Smooth muscle cell of the brain vasculature (primary cell): ENCODE data around the gene LRRC32.
A peak's percentile ranks its signal among the peaks of the same experiment; 100 is the strongest.

ENCODE experiments used
- DNase-seq: peaks from one replicate; pipeline ENCODE4 v3.0.0-alpha.2; 2012; ENCODE audit warnings: low read depth, low spot score

The LRRC32 gene

DNA sequence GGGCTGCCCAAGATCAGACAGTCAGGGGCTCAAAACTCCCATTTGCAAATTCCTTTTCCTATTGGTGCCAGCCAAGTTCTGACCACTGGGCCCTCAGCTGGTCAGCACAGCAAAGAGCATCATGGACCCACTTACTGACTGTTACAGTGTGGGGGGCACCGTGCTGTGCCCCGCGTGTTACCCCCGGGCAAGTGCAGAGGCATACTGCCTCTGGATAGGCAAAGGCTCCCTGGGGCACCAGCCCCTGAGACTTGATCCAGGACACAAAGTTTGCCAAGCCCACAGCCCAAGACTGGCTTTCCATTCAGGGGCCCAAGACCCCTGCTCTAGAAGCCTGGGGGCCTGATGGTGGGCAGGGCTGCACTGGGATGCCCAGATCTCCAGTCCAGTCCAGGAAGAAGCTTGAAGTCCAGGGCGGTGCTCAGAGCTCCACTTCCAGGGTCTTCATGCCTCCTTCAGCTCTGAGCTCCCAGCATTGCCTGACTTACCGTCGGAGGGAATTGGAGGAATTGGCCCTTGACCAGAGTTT is 6.6 kb downstream of the LRRC32 start:
- no peak for DNase-seq

DNA sequence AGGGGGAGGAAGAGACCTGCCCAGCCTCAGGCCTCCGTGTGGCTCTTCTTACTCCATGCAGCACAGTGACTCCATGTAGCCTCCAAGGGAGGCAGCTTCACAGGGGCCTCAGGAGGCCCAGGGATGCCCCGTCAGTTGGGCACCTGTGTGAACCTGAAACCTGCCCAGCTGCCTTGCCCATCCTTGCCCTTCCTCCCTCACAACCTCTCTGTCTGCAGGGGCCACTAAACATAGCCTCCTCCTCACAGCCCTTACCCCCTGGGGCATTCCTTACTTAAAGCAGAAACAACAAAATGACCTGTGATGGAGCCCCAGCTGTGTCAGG is 7.1 kb downstream of the LRRC32 start:
- no peak for DNase-seq

DNA sequence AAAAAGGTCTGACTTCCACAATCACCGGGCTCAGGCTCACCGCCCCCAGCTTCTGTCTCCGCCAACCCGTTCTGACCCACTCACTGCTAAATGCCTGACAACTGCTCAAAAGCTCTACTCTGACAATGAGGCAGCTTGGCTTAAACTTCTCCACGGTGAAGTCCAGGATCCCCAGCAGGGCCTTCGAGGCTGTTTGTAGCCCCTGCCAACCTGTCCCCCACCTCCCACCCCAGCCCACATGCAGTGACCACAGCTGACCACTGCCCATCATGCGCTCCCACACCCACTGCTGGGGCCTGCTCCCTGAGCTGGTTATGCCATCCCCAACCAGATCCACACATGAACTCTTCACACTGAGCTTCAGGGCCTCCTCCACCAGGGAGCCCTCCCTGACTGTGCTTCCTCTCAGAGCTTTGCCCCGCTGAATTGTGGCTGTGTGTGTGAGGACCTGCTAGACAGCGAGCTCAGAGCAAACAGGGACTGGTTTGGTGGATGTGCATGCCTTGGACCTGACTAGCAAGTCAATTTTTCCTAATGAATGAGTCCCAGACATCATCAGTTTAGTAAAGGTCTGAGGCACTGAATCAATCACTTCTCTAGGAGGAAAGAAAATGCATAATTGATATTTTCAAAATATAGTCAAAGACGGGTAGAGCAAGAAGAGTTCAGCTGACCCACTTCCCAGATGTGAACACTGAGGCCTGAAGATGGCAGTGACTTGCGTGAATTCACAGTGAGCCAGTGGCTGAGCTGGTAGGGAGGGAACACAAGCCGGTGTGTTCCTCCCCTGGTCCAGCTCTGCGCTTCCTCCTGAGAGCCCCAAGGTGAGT is 7.7 kb downstream of the LRRC32 start:
- no peak for DNase-seq

DNA sequence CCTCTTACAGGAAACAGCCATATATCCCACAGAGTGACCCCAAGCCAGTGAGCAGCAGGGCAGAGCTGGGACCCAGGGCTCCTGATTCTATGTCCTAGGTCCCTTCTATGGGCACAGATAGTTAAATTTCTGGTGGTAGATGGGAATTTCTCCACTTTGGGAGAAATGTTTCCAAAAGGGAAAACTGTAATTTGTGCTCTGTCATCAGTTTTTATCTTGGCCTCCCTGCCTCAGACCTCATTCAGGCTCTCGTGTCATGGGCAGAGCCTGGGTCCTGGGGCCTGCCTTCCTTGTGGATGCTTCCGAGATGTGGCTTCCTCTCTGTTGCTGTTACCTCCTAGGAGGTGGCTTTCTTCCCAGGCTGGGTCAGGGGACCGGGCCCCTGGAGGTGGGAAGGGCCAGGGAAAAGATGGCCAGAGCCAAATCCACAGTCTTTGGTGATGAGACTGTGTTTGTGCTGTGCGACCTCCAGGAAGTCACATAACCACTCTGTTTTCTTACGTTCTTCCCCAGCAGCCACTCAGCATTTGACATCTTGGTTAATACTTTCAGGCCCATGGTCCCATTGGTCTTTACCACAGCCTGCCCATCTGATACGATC is 8.6 kb downstream of the LRRC32 start:
- no peak for DNase-seq

DNA sequence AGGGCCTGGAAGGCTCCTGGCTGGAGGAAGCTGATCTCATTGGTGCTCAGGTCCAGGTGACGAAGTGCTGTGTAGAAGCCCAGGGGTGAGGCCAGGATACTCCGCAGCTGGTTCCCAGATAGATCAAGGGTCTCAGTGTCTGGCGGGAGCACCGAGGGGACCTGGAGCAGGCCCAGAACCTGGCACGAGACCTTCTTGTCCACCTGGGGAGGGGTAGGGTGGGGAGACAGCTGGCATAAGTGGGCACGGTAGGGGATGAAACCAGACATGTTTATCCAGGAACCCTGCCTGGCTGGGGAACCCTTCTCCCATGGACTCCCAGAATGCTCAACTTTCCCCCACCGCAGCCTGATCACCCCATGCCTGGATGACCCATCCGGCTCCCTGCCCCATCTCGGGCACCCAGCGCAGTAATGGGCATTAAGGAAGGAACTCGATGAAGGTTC is 9.2 kb downstream of the LRRC32 start:
- no peak for DNase-seq

DNA sequence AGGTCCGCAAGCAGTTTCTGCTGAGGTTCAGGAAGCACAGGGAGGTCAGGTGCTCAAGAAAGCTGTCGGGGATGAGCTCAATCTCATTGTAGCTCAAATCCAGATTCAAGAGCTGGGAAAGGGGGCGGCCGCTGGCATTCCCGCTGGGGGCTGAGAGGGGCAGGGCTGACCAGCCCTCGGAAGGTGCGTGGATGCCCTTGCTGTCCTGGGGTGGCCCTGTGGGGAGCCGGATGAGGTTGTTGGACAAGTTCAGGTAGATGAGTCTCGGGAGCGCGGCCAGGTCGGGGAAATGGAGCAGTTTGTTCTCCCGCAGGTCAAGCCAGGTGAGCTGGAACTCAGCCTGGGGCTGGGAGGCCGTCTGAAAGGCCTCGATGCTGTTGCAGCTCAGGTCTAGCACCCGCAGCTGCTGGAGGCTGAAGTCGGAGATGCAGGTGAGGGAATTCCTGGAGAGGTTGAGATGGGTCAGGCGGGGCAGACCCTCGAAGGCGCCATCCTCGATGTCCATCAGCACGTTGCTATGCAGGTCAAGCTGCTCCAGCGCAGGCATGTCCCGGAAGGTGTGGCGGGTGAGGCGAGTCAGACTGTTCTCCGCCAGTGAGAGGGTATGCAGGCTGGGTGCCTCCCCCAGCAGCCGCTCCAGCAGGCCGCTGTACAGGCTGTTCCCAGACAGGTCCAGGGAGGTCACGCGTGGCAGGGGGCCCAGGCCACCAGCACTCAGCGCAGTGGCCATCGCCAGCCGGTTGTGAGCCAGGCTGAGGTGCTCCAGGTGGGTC is 9.8 kb downstream of the LRRC32 start:
- no peak for DNase-seq

DNA sequence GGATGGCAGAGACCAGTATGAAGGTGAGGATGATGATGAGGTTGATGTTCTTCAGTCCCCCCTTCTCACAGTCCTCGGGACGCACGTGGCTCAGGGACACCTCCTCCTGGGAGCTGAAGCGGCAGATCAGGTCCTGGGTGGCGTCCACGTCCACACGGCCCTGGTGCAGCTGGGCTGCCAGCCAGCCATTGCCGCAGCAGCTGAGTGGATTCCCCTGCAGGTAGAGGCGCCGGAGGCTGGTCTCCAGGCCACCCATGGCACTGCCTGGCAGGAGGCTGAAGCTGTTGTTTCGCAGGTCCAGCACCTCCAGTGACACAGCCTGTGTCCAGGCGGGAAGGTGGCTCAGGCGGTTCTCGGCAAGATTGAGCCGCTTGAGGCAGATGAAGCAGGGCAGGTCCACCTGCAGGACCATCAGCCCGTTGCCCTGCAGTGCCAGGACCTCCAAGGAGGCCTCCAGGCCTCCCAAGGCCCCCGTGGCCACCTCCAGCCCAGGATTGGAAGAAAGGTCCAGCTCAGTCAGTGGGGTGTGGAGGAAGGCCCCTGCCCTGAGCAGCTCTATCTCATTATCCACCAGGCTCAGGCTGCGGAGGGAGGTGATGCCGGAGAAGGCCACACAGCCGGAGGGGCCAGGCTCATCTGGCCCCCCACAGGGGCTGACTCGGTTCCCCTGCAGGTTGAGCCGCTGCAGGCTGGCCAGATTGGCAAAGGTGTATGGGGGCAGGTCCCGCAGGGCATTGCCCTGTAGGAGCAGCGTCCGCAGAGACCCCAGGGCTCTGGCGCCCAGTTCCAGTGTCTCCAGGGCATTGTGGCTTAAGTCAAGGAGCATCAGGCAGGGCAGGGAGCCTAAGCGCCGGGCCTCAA is 10.6 kb downstream of the LRRC32 start:
- no peak for DNase-seq

DNA sequence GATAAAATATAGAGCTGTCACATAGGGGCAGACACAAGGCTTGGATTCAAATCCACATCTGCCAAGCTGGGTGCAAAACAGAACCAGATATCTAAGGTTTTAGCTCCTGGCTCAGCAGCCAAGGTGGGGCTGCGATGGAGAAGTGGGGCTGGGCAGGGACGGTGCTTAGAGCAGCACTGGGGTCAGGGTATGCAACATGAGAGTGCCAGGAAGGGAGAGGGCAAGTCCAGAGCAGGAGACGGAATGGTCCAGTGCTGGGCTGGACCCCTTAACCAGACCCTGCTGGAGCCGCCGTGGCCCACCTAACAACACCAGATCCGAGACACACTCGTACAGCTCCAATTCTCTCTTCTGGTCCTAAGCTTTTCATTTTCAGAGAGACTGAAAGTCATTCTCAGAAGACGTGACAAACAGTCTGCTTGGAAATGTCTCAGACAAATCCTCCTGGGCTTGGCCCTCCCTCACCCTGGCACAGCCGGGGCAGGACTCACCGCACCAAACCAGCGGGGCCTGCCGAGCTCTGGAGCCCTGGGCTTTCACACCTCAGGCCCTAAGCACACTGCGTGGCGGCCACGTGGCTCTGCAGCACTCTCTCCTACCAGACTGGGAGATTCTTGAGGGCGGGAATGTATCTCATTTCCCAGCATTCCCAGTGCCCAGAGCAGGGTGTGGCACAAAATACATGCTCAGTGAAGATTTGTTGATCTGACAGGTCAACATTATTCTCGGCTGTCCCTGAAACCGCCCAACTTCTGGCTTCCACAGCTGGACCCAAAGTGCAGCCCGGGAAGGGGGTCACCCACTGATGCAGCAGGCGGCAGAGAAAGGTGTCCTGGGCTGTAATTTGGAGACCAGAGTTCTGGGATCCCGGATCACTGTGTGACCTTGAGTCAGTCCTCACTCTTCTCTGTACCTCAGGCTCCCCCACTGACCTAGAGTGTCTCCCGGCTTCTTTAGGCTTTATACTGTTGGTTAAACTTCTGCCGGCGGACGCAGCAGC is 11.6 kb downstream of the LRRC32 start:
- DNase-seq = no peak

DNA sequence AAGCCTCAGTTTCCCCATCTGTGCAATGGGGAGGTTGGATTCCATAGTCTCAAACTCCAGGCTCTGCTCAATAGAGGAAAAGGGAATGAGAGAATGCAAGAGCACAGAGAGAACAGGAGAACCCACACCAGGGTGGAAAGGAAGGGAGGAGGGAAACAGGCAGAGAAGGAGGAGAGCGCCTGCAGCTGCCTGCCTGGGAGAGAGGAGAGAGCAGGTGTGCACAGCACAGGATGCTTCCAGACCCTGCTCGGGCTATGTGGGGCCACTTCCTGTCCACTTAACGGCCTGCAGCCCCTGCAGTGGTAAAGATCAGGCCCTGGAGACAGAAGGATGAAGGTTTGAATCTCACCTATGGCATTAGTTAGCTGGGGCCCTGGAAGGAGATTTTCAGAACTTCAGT is 12.3 kb downstream of the LRRC32 start:
- DNase-seq = no peak

DNA sequence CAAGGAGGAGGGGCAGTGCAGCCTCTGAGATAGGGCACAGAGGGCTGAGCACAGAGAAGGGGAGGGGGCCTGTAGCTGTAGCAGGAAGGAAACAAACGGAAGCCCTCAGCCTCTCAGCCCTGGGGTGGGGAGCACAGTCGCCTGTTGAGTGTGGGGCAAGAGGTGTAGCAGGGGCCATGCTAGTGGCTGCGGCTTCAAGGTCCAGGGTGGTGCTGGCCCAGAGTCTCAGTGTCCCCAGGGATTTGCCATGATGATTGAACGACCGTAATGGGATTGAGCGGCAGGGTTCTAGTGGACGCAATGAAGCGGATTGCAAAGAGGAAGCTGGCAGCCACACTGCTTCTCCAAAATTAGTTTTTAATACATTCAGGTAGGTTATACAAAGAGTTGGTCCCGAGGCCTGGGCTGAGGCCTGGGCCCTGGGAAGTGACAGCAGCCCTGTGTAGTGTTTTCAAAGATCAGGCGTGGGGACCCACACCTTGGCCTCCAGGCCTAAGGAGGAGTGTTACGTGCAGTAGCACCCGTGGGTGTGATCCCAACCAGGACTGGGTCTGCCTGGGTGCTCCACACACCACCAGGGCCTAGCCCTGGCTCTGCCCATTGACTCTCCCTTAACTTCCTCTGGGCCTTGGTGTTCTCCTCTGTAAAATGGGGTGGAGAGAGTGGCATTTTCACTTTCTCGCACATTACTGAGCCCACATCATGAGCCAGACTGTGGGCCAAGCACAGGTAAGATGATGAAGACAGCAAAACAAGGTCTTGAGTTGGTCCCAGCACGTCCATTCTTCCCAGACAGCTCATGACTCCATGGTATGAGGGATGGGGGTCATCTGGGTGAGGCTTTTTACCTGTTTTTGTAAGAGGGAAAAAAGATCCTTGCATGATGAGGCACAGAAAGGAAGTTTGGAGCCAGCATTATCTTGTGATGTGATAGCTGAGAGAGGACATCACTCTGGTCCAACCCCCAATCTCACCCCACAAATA is 13.1 kb downstream of the LRRC32 start:
- DNase-seq = no peak

DNA sequence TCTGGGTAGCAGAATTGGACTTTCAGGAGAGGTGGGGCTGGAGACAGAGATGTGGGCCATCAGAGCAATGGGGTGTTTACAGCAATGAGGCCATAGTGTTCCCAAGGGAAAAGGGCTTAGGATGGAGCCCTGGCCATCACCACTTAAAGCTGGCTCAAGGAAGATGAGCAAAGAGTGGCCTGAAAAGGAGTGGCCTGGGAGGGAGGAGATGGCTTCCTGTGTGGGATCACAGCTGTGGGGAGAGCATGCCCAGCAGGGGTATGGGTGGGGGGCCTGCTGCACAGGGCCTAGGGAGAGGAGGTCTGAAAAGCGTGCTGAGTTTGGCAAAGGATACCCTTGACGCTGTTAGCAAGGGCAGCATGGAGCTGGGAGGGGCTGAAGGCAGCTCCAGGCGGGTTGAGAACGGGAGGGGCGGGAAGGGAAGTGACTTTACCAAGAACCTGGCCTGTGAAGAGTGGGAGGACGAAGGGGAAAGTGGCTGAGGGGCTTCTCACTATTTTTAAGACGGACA is 13.9 kb downstream of the LRRC32 start:
- no peak for DNase-seq

DNA sequence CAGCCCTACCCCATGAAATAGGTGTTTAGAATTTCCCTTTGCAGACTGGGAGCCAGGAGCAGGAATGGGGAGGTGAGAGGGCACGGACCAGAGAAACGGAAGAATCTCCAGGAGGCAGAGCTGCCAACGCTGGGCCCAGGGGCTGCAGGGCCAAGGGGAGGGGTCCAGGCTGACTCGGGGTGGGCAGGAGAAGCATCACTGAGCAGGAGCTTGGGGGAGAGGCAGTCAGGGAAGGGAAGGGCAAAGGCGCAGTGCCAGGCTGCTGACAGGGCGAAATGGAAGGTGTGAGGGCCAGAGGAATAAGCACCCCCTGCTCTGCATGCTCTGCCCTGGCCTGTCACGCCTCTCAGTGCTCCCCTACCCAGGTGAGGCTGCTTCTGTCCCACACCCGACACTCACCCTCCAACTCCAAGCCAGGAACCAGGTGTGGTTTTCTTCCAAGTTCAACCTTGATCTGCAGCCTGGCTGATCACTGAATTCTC is 14.5 kb downstream of the LRRC32 start:
- DNase-seq = no peak

DNA sequence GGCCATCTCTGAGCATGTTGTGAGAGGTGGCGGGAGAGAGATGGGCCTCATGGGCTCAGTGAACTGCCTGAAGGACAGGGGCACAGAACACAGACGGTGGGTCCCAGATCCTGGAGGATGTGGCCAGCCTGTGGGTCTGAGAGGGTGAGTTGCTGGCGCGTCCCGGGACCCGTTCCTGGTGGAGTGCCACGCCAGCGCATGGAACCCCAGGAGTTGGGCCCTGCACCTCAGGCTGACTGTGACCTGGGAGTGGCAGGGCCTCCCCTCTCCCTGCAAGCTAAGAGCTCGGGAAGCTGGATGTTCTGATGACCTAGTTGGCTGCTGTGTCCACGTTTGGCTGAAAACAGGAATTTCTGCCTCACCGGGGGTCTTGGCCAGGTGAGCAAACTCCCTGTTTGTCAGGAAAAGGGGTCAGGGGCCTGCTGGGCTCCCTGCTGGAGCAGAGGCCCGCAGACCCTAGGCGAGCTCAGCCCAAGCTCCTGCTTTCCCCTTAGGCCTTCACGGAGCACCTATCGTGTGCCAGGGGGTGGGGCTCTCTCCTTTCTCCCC is 15.0 kb downstream of the LRRC32 start:
- DNase-seq = no peak

DNA sequence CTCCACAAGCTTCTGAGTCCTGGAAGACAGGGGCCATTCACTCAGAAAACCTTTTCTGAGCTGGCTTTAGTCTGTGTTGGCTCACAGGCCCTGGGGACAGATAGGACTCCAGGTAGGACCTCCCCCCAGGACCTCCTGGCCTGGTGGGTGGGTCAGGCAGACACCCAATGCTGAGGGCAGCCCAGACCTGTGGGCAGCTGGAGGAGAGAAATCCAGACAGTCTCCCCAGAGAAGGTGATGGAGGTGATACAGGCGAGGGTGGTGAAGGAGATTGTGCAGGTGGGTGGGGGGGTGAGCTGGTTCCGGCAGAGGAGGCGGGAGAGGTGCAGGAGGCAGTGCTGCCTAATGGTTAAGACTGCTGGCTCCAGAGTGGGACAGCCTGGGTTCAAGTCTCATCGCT is 15.6 kb downstream of the LRRC32 start:
- DNase-seq = no peak

DNA sequence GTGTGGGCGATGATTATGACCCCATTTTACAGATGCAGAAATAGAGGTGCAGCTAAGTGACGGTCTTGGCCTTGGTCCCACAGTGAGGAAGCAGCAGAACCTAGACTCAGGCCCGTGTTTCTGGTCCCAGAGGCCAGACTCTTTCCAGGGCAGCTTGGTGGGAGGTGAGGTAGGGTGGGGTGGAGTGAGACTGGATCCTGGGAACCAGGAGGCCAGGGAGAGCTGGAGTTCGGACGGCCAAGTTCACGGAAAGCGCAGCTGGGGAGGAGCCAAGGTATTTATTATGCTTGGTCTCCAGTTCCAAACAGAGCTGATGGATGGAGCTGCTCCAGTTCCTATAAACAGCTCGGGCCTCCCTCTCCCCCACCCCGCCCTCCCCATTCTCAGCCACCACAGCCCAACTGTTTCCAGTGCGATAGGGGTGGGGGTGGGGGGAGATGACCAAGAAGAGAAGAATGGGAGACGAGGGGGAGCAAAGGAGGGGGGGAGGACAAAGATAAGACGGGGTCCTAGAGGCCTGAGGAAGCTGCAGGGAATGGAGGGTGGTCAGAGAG is 16.2 kb downstream of the LRRC32 start:
- DNase-seq = no peak

DNA sequence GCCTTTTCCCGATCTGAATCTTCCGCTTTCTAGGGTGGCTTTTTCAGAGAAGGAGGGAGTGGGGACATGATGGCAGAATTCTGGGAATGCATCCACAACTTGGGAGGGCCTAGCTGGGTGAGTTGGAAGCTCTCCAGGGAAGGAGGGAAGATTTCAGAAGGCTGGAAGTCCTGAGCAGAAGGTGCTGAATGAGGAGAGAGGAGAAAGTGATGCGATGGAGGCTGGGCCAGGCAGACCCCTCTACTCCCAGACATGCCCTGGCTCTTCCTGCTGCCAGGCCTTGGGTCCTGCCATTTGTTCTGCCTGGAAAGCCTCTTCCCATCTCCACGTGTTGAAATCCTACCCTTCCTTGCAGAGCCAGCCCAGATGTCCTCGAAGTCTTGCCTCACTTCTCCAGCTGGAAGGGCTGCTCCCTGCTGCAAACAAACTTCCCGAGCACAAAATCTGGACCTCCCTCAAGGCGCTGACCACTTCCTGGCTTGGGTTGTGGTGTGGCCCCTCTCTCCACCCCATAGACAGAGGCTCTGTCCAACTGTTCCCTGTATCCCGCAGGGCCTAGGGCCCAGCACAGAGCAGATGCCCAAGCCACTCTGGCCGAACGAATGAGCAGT is 16.8 kb downstream of the LRRC32 start:
- peak; percentile 50 for DNase-seq

DNA sequence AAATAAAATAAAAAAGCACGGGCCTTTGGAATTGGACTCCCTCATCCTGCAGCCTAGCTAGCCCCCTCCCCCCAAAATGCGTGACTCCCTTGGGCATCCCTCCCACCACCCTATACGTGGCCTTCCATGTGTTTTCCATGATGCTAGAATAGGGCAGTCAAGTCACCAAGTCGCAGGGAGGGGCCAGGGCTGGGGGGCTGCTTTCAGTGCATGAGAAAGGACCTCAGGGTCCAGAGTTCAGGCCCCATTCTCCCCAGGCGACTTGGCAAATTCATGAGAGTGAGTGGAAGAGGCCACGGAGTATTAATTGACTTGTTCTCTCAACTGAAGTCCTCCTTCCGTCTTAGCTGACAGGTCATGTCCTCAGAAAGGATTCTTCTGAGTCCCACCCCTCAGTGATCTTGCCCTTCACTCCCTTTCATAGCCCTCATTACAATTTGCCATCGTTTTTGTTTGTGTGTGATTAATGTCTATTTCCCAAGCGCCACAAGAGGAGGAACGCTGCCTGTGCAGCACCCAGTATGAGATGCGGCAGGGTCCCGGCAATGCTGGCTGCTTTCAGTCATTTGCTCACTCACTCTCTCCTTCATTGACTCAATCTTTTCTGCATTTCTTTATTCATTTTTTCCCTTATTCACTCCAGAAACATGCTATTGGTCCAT is 17.4 kb downstream of the LRRC32 start:
- DNase-seq = no peak
